GM21786 (cell line): ENCODE data around the gene RBM33.
A peak's percentile ranks its signal among the peaks of the same experiment; 100 is the strongest.

Experiments
- ATAC-seq: cut with Tn5 transposase; IDR thresholded peaks from one replicate; pipeline ENCODE4 v1.9.1; 2021; ENCODE audit not compliant: unreplicated experiment

RBM33 gene

DNA sequence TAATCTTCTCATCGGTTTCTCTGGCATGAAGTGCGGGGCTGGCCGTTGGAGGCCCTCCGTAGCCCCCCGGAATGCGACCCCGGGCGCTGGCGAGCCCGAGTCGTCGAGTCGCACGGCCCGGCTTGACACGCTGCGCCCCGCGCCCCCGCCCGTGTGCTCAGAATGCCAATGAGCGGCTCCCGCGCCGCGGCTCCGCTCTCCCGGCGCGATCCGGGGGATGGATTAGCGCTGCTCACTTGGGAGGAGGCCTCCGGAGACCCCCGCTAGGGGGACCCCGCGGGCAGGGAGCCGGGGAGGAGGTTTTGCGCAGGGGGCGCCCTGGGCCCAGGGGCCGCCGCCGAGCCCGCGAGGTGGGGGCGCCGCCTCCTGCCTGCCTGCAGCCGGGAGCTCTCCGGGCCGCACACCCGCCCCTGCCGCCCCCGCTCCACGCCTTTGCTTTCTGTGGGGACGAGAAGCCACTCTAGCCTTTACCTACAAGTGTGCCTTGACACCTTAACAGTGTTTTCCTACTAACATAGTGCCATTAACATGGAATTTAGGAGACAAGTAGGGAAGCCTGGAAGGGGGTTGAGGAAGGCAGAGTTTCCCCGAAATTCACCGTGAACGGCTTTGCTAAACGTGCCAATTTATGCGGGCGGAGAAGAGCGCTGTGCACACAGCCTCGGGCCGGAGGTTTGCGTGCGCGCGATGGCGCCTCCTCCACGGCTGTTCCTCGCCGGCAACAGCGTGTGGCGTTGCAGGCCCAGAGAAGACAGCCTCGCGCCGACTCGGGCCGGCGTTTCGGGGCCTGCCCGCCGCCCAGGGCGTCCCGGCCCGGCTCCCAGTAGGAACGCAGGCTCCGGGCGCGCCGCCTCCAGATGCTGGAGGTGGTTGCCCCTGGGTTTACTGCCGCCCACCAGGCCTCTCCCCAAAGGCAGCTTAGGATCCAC lies 160.7 kb downstream of the RBM33 start:
- ATAC-seq, result no peak

DNA sequence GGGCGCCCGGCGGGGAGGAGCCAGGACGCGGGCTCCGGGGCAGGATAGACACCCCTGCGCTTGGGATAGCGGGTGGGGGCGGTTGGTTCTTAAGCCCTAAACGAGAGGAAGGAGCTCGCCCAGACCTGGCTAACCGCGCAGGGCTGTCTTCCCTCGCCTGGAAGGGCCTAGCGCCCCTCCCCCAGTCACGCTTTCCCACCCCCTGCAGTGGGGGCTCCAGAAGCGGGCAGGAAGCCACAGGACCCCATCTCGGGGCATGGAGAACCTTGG lies 161.3 kb downstream of the RBM33 start:
- ATAC-seq, result no peak

DNA sequence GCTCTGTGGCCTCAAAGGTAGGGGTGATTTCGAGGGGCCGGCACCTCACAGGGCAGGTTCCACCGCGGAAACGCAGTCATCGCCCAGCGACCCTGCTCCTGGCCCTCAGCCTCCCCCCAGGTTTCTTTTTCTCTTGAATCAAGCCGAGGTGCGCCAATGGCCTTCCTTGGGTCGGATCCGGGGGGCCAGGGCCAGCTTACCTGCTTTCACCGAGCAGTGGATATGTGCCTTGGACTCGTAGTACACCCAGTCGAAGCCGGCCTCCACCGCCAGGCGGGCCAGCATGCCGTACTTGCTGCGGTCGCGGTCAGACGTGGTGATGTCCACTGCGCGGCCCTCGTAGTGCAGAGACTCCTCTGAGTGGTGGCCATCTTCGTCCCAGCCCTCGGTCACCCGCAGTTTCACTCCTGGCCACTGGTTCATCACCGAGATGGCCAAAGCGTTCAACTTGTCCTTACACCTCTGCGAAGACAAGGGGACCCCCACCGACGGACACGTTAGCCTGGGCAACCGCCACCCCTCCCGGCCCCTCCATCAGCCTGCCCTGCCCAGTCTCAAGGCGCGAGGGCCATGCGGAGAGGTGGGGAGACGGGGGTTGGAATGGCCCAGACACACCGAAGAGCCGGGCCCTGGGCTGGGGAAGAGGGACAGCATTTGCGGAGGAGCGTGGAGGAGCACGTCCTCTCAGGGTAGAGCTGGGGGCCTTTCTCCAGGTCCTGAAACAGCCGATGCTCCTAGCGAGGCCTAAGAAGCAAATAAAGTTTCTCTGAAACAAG lies 161.8 kb downstream of the RBM33 start:
- ATAC-seq, result no peak

DNA sequence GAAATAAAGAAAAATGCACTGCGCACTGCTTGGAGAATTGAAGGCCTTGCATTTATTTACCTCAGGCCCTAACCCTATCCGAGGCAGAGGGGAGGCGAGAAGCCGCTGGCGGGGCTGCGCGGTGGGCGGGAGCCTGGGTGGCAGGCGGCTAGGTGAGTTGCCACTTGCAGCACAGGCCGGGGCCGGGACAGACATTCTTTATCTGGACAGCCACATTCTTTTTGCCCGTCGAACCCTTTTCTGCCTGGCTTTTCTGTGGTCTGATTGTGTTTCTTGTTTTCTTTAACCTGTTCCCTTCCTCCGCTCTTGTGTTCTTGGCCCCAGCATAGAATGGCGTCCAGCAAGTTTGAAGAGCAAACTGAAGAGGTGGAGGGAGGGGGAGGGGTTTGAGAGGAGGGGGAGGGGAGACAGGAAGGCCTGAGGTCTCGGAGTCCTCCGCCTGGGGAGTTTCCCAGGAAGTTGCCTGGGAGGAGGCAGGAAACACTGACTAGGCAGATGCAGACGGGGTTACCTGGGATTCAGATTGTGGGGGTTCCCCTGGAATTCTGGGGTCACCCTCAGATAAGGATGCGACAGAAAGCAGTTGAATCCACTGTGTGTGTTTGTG lies 162.7 kb downstream of the RBM33 start:
- no peak for ATAC-seq

DNA sequence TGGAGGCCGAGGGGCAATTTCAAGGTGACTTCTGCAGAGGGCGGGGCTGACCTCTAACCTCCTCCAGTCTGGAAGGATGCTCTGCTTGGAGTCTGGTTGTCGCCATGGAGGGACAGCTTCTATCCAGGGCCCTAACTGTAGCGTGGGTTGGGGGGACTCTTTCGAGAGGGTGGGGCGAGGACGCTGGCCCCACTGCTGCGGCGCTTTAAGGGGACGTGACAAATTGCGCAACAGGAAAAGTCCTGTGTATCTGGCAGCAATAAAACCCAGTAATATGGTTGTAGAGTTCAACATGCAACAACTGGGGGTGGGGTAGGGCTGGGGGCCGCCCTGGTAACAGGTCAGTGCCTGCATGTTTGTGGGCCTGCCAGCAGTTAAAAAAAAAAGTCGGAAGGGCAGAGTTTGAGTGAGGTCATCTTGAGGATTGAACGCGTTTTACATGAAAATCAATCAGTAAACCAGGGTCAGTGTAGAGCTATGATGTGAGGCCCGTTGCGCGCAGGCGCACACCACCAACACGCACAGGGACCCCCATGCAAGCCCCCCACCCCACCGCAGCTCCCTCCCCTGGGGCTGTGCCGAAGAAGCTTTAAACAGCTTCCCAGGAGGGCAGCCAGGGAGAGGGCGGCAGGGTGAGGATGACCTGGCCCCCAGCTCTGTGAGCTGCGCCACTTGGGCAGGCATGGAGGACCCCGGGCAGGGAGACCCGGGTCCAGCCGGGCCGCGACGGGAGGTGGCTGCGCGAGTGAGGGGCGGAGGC lies 163.5 kb downstream of the RBM33 start:
- ATAC-seq, result no peak

DNA sequence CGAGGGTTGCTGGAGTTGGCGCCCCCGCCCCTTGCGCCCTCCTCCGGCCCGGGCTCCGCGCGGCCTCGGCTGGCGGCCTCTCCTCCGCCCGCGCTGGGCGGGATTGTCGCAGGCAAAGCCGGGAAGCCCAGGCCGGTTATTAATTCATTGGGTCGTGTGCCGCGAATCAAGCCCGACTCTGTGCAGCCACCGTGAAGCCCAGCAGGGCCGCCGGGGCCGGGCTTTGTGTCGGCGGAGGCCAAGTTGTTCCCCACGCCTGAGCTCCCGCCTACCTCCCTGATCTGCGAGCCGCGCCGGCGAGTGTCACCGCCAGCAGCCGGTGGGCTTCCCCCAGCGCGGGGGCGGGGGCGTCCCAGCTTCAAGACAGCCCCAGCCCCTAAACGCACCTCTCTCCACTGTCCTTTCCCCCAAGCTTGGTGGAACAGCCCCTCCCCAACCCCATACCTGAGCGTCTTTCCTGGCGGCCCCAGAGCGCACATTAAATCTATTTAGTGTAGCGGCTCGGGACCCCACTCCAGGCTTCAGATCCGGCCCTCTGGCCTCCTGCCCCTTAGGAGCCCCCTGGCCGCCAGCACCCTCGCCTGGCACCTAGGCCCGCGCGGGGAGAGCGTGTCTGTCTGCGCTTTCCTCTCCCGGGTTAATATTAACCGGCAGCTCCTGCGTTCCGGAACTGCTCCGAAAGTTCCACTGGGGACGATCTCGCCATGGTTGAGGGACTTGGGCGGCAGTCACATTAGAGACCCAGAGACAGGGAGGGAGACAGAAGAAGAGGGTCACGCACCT lies 164.3 kb downstream of the RBM33 start:
- no peak for ATAC-seq

DNA sequence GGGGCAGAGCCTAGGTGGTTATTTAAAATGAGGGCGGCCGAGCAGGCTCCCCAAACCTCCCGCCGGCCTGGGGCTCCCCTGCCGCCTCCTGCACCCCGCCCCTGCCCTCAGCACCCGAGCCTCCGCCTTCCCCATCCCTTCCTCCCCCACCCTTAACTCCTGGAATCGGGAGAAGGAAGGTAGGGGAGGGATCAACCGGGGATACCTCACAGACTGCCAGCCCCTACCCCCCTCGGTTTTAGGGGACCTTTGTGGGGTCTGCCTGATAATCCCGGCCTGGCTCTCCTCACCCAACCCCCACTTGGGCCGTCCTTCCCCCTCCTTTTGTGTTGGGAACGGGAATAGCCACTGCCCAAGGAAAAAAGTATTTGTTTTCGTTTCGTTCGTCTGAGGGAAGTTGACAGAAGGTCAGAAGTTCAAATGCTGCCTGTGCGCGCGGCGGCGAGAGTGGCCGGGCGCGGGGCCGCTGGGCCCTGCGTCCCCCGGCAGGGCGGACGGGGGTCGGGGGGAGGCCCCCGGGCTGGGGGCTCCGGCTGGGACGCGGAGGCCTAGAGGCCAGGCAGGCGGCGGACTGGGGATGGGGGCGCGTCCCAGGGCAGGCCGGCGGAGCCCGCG lies 165.0 kb downstream of the RBM33 start:
- ATAC-seq, result no peak

DNA sequence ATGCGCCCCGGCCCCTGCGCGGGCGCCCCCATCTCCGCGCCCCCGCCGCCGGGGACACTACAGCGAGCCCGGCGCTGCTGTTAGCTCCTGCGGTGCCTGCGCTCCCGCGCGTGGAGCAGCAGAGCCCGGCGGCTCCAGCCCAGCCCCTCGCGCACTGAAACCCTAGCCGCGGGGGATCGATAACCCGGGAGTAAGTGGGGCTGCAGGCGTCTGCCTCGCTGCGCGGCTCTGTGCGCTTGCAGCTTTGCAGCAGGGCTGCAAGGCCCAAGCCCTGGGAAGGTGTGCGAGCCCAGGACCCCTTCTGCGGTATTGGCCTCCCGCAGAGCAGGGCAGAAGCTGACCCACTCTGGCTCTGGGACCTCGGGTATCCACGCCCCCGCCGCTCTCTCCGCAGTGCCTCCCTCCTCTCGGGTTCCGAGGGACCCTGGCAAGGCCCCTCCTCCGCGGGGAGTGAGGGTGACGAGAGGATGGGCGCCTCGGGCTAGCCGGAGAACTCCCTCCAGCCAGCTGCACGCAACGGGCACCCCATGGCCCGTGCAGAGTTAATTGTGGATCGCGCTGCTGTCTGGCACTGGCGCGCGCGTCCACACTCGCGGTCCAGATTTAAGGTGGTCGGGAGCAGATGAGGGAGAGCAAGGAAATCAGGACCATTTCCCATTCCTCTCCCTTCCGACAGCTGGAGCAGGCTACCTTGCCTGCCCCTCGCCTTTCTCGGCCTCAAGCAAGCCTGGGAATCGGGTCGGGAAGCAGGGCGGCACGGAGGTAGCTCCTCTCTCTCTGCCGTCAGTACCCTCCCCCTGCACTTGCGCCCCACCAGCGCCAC lies 165.7 kb downstream of the RBM33 start:
- ATAC-seq, result no peak

DNA sequence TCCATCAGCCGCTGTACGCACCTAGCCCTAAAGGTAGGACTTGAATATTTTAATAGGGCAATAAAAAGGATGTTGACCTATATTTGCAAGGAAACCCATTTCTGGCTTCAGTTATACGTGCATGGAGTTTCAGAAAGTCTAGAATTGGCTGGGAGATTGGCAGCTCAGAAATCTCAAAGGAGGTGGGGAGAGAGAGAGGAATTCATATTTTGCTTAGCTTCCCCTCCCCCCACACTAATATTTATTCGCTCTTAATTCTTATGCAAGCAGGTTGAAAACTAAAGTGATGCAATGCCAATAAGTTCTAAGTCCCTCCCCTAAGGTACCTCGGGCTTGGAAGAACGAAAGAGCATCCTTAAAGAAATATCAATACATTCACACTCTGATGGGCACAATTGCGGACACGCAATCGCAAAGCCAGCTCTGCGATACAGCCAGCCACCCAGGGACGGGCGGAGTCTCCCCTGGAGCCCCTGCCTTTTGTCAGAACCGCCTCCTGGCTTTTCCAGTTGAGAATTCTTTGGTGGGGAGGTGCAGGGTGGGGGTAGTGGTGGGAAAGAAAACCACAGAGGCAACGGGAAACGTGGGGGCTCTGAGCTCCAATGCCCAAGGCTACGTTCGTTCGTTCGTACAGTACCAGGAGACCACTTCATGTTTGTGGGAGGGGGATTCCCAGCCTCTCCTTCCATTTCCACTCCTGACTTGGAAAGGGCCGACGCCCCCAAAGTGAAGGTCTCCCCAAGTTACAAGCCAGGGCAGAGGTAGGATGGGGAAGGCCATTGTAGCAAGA lies 166.5 kb downstream of the RBM33 start:
- no peak for ATAC-seq

DNA sequence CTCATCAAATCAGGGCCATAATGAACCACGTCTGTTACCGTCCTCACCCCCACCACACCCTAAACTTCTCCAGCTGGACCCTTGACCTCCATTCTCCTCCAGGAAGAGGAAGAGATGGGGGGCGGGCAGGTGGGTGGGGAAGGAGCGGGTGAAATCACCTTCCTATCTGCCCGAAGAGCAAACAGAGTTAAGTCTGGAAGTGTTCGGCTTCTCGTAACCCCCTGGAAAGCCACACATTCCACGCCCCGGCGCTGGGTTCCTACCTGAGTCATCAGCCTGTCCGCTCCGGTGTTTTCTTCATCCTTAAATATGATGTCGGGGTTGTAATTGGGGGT lies 167.1 kb downstream of the RBM33 start:
- no peak for ATAC-seq

DNA sequence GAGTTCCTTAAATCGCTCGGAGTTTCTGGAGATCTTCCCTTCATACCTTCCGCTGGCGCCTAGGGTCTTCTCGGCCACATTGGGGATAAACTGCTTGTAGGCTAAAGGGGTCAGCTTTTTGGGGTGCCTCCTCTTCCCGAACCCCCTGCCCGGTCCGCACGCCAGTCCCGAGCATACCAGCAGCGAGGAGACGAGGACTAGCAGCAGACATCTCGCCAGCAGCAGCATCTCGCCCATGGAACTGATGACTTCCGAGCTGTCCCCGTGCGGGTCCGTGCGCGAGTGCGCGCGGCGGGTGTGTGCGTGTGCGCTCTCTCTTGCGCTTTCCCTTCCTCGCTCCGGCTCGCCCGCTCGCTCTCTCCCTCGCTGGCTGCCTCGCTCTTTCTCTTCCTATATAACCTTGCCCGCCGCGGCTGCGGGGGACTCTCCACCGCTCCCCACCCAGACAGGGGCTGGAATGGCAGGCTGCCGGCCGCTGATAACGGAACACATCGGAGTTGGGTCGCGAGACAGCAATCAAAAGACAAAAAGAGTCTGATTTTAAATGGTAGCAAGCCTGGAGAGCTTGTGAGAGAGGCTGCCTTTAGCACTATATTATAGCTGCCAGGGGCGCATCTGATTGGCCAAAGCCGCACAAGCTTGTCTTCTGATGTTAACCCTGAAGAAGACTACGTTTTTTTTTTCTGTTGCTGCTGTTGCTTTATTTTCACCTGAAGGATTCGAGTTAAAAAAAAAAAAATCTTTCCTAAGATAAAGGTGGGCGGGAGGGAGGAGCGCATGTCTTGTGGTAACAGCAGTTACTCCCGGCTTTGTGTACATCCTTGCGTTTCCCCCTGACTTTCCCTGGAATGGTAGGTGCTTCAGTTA lies 167.7 kb downstream of the RBM33 start, which contains the start of gene SHH:
Gene SHH, minus strand, starts transcription at position 569 of the 867 bp plus-strand sequence. Its CDS starts 341 bp downstream, at position 228.
- no peak for ATAC-seq

DNA sequence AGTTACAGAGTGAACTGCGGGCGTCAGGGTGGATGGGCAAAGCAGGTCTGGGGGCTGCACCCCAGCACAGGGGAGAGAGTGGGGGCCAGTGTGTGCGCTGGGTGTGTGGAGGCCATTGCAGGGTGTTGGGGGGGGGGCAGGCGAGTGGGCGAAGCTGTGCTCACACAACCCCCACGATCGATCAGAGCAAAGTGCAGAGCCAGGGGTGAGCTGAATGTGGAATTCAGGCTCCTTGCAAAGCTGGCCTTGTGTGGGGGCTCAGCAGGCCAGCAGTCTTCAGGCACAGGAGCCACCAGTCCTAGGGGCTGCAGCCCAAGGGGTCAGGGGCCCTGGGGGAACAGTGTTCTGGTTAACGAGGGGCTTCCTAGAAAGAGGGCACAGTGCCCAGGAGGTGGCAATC lies 168.7 kb downstream of the RBM33 start:
- no peak for ATAC-seq

DNA sequence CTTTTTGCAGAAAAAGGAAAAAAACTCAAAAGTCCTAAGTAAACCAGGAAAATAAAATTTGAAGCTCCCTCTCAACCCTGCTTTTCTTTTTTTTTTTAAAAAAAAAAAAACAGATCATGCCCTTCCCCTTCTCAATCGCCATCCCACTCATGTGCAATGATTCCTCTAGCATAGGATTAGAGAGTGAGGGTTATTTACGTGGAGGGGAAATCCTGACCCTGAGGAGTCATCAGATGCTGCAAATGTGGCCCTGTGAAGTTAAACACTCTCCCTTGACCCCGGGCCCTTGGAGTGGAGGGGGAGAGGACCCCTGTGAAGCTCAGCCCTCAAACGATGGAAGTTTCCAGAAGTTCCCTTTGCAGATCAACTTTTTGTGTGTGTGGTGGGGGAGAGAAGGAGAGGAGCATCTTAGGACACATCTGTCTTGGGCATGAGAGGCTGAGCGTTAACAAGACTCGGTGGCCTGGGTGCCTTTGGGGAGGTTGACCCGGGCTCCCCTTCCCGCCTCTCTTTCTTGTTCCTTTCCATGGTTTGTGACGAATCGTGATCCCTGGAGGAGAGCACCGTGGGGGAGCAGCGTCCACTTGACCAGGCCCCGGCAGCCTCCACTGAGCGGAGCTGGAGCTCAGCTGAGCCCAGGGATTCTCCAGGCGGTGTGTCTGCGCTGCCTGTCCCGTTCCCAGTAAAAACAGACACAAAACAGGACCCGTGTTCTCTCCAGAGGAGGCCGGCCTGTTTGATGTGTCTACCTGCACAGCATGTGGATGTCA lies 169.3 kb downstream of the RBM33 start:
- ATAC-seq, result no peak

DNA sequence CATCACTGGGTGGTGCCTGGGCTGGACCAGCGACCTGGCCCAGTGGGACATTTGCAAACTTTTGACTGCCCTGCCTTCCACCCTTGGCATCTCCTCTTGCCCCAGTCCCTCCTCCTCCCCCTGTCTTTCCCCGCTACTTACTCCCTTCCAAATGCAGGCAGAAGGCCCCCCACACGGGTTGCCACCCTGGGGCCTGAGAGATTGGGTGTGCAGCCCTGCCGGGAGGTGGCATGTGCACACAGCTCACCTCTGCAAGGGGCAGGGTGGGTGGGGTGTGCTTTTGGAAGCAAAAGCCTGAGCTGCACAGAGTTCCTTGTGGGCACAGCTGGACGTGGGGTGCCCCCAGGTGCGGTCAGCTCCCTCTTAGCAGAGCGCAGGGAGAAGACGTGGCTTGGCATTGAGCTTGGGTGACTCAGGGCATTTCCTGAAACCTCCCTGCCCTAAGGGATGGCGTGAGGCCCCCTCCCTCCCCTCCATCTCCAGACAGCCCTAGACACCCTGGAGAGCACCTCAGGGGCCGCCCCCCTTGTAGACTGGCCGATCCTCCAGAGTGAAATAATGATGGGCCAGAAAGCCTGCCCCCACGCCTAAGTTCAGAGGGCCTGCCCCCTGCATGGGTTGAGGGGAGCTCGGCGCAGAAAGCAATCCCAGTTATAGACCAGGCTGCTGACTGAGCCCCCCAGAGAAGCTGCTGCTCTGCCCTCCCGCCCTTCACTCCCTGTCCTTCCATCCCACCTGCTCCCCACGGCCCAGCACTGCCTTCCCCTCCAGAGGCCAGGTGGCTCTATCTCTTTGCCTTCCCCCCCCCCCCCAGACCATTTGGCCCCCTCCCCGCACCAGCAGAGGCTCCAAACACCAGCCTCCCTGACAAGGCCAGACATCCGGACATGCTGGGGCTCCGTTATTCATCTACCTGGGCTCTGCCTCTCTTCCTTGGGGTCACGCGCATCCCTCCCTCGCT lies 170.1 kb downstream of the RBM33 start:
- no peak for ATAC-seq

DNA sequence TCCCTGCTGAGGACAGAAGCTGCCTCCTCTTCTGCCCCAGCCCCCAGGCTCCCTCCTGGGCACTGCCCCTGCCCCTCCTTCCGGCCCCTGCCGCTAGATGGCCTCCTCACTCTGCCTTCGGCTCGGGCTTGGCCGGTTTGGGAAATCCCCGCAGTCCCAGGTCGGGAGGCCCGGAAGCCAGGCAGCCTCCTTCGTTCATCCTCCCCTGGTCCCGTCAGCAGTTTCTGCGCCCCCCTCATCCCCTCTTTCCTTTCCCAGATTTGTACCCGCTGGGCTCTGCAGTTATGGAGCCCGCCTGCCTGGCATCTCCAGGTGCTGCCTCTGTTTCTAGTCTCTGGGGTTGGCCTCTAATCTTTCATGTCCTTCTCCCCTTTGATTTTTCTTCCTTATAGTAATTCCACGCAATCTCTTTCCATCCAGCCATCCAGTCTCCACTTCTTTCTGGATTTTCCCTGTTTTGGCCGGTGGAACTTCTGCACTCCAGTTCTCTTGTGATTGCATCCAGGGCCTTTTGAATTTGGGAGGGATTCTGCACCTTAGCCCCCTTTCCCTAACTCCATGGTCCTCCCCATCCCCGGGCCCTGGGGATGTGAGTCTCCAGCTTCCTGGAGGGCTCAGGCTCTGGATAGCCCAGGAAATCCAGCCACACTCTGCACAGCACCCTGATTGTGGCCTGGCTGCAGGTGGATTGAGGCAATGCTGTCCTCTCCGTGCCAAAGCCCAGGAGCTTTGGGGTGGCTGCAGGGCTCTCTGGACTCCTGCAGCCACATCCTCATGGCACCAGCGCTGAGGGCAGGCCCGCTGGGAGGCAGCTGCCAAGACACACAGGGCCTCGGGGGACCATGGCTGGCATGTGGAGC lies 171.1 kb downstream of the RBM33 start:
- ATAC-seq, result peak; percentile 94
